GM20431 (cell line): ENCODE data around the gene ASPSCR1.

Source experiments
- in situ Hi-C: fragments of 300-500 bp; cut with MseI, MboI; formaldehyde crosslinking; loops from one replicate; pipeline ENCODE4 v1.15.0; 2020; ENCODE audit warnings: low sequenced_read_pairs; ENCODE audit not compliant: unreplicated experiment

ASPSCR1 gene

DNA sequence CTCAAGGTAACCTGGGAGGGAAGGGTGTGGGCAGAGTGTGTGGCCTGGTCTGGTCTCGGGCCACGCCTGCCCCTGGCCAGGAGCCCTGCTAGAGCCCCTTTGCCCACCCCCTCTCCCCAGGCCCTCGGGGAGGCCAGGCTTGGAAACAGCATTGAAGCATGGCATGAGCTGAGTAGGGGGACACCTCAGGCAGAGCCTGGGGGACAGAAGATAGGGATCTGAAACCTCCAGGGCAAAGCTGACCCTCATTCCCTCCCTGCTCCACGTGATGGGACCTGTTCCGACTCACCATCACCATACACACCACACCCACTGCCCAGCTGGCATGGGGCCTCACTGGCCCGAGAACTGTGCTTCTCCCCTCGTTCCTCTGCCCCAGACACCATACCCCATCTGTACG lies 71.7 kb downstream of the ASPSCR1 start:
- in situ Hi-C loops: no loop called here

DNA sequence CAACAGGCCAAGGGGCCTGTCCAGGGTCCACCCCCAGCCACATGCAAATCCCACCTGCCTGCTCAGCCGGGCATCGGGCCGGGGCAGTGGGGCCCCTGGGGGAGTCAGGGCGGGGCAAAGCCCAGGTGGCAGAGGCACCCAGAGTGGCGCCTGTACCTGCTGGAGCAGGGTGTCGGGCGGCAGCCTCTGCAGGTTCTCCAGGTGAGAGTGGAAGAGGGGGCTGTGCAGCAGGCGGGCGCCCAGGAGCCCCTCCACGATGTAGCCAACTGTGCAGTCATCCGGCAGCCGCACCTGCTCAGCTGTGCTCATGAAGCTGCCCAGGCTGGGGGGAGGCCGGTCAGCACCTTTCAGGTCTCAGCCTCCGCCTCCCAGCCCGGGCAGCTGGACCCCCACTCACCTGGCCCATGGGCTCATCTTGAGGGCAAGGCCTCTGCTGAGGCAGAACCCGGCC lies 72.1 kb downstream of the ASPSCR1 start:
- in situ Hi-C loops: no loop called here

- in situ Hi-C loops: no loop called here
Measured at GRCh38 chr17:82050152-82050760, 72.8 kb downstream of the ASPSCR1 start.

GRCh38 chr17:82050761-82051641 lies 73.6 kb downstream of the ASPSCR1 start:
- in situ Hi-C loops: no loop called here

DNA sequence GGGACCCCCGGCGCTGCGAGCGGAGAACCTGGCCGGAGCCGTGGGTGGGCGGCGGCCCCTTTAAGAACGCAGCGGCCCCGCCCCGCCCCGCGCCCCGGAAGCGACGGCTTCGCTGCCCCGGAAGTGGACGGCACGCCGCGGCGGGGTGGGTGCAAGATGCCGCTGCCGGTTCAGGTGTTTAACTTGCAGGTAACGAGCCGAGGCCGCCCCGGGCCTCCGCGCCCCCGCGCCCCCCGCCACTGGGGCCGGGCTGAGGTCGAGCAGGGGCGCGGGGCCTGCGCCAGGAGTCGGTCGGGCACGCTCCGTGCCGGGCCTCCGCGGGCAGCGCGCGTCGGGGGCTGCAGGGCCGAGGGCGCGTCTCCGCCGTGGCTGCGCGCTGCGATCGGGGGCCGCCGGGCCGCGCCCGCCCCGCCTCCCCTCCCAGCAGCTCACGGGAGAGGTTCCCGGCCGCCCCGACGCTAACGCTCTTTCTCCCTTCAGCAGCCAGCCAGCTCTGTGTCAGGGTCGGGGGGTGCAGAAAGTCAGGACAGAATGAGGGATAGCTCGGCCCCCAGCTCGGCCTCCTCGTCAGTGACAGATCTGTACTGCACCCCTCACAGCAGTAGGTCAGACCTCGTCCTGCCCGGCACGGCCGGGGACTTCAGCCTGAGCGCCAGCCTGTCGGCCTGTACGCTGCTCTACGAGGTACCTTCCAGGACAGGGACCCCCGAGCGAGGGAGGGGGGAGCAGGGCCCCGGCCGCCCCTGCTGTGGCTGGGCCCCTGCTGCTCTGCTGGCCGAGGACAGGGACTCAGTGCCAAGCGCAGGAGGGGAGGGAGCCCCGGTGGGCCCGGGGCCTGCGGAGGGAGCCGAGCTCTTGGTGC lies 74.6 kb downstream of the ASPSCR1 start, which contains the start of the genes GPS1 and RFNG:
TSS of gene GPS1 (plus strand) at position 123 of the 862 bp plus-strand sequence. CDS start at position 157, 34 bp downstream.
TSS of gene RFNG (minus strand) at position 36 of the 862 bp plus-strand sequence. CDS start 45 bp downstream, outside the sequence.
- in situ Hi-C loops: no loop called here

GRCh38 chr17:82052638-82053059 lies 75.2 kb downstream of the ASPSCR1 start:
- in situ Hi-C loops: no loop called here

- in situ Hi-C loops: no loop called here
Measured at GRCh38 chr17:82053130-82053529, 75.7 kb downstream of the ASPSCR1 start.

GRCh38 chr17:82053556-82054263 lies 76.3 kb downstream of the ASPSCR1 start:
- in situ Hi-C loops: no loop called here

GRCh38 chr17:82054351-82055022 lies 77.1 kb downstream of the ASPSCR1 start:
- in situ Hi-C loops: no loop called here

GRCh38 chr17:82055023-82055964 lies 77.9 kb downstream of the ASPSCR1 start:
- in situ Hi-C loops: no loop called here

GRCh38 chr17:82055965-82056728 lies 78.7 kb downstream of the ASPSCR1 start:
- in situ Hi-C loops: no loop called here

- in situ Hi-C loops: no loop called here
Measured at GRCh38 chr17:82056729-82057621, 79.5 kb downstream of the ASPSCR1 start.

- in situ Hi-C loops: no loop called here
Measured at GRCh38 chr17:82058230-82058854, 80.9 kb downstream of the ASPSCR1 start.

DNA sequence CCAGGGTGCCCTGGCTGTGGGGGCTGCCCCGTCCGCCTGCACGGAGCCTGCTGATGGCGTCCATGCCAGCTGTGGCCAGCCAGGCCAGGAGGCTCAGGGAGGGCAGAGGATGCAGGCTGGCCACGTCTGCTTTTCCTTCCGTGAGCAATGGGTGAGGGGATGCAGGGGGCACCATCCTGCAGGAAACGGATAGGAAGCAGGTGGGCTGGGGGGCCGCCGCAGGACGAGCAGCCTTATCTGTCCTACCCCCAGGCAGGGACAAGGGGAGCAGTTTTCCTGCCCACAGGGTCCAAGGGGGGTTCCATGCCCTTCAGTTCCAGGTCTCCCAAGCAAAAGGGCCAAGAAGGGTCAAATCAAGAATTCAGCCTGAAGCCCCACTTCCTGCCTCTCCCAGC lies 81.4 kb downstream of the ASPSCR1 start:
- in situ Hi-C loops: no loop called here

DNA sequence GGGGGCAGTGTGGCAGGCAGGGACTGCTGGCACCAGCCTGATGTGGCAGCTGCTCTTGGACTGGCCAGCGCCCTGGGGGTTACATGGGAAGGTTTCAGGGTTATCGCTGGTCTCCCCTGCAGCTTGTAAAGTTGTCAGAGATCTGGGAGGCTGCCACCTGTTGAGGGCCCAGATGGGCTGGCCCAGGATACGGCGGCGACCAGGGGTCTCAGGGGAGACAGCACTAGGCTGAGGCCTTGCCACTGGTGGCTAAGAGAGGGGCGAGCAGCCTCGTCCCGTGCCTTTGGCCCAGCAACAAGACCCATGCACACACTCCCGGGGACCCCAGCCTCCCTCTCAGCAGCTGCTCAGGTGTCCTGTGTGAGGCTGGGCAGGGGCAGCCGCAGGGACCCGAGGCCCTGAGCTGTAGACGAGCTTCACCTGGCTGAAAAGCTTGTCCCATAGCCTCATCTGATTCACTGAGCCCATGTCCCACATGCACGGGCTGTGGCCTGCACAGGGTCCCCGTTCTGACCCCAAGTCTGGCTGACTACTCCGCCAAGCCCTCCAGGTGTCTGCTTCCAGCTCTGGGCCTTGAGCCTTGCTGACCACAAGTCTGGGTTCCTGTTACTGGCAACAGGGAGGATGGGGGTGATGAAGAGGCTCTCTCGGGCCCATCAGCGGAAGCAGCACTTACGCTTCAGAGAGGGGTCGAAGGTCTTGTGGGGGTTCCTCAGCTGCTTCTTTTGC lies 82.0 kb downstream of the ASPSCR1 start:
- in situ Hi-C loops: no loop called here
